ENCODE measurements around the gene INAFM2.

DNA sequence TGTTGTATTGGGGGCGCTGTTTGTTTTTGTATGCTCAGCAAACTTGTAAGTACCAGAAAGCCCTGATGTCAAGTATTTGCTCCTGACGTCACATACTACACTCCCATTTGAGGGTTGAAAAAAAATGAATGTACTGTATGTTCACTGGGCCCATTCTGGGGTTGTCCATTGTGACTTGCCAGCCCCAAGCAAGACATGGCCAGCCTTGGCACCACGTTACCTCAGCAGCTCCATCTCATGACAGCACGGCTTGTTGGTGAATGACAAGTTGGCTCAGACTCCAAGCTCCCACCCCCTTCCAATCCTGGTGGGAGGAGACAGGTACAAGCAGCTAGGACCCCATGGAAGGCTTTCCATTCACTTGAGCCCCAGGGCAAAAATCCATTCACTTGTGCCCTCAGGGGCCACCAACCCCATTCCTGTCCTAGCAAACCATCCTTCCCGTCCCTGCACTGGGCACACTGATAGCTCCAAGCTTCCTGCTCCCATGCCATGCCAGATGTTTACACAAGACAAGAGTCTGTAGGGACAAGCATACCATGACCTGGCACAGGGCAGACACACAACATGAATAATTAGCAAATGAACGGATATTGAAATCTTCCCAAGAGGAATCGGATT is 28.9 kb downstream of the INAFM2 start:
- TF ChIP-seq EZH2 (IDR thresholded peaks at IDR 0.05) = no peak
- TF ChIP-seq, protein P1, sequence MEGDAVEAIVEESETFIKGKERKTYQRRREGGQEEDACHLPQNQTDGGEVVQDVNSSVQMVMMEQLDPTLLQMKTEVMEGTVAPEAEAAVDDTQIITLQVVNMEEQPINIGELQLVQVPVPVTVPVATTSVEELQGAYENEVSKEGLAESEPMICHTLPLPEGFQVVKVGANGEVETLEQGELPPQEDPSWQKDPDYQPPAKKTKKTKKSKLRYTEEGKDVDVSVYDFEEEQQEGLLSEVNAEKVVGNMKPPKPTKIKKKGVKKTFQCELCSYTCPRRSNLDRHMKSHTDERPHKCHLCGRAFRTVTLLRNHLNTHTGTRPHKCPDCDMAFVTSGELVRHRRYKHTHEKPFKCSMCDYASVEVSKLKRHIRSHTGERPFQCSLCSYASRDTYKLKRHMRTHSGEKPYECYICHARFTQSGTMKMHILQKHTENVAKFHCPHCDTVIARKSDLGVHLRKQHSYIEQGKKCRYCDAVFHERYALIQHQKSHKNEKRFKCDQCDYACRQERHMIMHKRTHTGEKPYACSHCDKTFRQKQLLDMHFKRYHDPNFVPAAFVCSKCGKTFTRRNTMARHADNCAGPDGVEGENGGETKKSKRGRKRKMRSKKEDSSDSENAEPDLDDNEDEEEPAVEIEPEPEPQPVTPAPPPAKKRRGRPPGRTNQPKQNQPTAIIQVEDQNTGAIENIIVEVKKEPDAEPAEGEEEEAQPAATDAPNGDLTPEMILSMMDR (IDR thresholded peaks at IDR 0.05) = no peak
- no peak for TF ChIP-seq EZH2phosphoT487 (IDR thresholded peaks at IDR 0.05)
